Spleen (tissue), 11 donors: ENCODE measurements around the gene BIVM. TPM values are rescaled to one million over a fixed set of nuclear protein-coding genes. Genes with fewer than 3 reads are reported as not detected.

ENCODE experiments used
- DNase-seq: peaks from one replicate; pipeline ENCODE4 v3.0.0-alpha.2; 2020
- H3K27ac ChIP-seq, 8 donors: fragments of 200-600 bp; sonication (generic) in 7 of 8; 1 replicate in 4 of 8; 2 replicates in 4 of 8; pipeline versions ENCODE4 v1.5.0 to v1.8.0; 2016 to 2021; ENCODE audit warnings: inconsistent platforms in 4 of 8, mild to moderate bottlenecking in 4 of 8, moderate library complexity in 1 of 8
- H3K27me3 ChIP-seq, 7 donors: fragments of 200-600 bp; sonication (generic) in 6 of 7; replicated peaks in 1 of 7; 1 replicate in 4 of 7; 2 replicates in 3 of 7; pipeline versions ENCODE4 v1.5.0 to v1.8.0; 2016 to 2021; ENCODE audit warnings: inconsistent platforms in 3 of 7, mild to moderate bottlenecking in 1 of 7
- H3K36me3 ChIP-seq, 6 donors: fragments of 200-600 bp; sonication (generic) in 5 of 6; 1 replicate in 4 of 6; 2 replicates in 2 of 6; pipeline versions ENCODE4 v1.5.0 to v1.8.0; 2016 to 2021; ENCODE audit warnings: inconsistent platforms in 2 of 6
- H3K4me1 ChIP-seq, 6 donors: fragments of 200-600 bp; sonication (generic) in 5 of 6; 1 replicate in 3 of 6; 2 replicates in 3 of 6; pipeline versions ENCODE4 v1.5.0 to v1.8.0; 2016 to 2021; ENCODE audit warnings: inconsistent platforms in 3 of 6
- H3K4me3 ChIP-seq, 8 donors: fragments of 200-600 bp; sonication (generic) in 7 of 8; 1 replicate in 4 of 8; 2 replicates in 4 of 8; pipeline versions ENCODE4 v1.5.0 to v1.8.0; 2016 to 2021; ENCODE audit warnings: inconsistent platforms in 4 of 8, mild to moderate bottlenecking in 4 of 8, moderate library complexity in 2 of 8
- H3K9me3 ChIP-seq, 8 donors: fragments of 200-600 bp; sonication (generic) in 7 of 8; 1 replicate in 4 of 8; 2 replicates in 4 of 8; pipeline versions ENCODE4 v1.5.0 to v1.8.0; 2016 to 2021; ENCODE audit warnings: inconsistent platforms in 4 of 8
- POLR2A ChIP-seq, 3 donors: fragments of 450-650 bp; IDR thresholded peaks; one replicate each; pipeline ENCODE4 v1.5.1; 2017; ENCODE audit warnings: antibody characterized with exemption in 3 of 3, mild to moderate bottlenecking in 1 of 3
- POLR2AphosphoS5 ChIP-seq, 3 donors: sonication (generic); formaldehyde crosslinking; IDR thresholded peaks; one replicate each; pipeline ENCODE4 v1.5.1; 2017; ENCODE audit warnings: antibody characterized with exemption in 3 of 3
- whole genome bisulfite sequencing, 5 donors: extraction: QIAGEN DNeasy Blood & Tissue Kit in 3 of 5; methylation state at CpG; one replicate each; pipeline versions ENCODE4 v1.1.5 to v1.1.7; 2013 to 2018; 5-methylcytosine and 5-hydroxymethylcytosine counted together
- intact Hi-C: fragments of 100-400 bp; cut with DNase I; formaldehyde crosslinking; loops from one replicate; pipeline ENCODE4 v1.15.0; 2023; ENCODE audit warnings: low total_unique reads
- polyA plus RNA-seq, 3 donors: library from polyadenylated mRNA; stranded (reverse); fragments of 200-250 nt; gene quantifications; one replicate each; pipeline ENCODE4 v1.2.1, GENCODE V29; 2013
- total RNA-seq, 7 donors: library from RNA; depleted of rRNA in 3 of 7; stranded (reverse); fragments of >200 nt in 3 of 7; fragmentation: NEBNext Ultra II Directional in 4 of 7; extraction: Animal tissue kit (Norgen Biotek cat#: 25700) in 4 of 7; gene quantifications; one replicate each; pipeline versions ENCODE4 v1.1.0 to v1.2.1, GENCODE V29; 2016 to 2021
- TF ChIP-seq, protein P1 (sequence below), 11 experiments: fragments of 200-600 bp in 7 of 11; fragments of 450-650 bp in 4 of 11; sonication (generic) in 4 of 11; IDR thresholded peaks in 8 of 11; conservative IDR thresholded peaks in 3 of 11; 1 replicate in 7 of 11; 2 replicates in 4 of 11; pipeline versions ENCODE4 v1.4.0 to v1.8.0; 2016 to 2021; ENCODE audit warnings: antibody characterized with exemption in 11 of 11, inconsistent platforms in 4 of 11, mild to moderate bottlenecking in 1 of 11
- donor health status: healthy with polysubstance abuse.
- donor health status: DM: no; HTN: no; CAD: no; lungs with moderate emphysema.
- donor health status: DM: no; HTN: no; CAD: no.
- donor health status: Bipolar disorder and iron deficiency.
- donor health status: healthy.
- donor health status: DM: no; HTN: no; CAD: no.
- donor health status: DM: yes; HTN: yes; CAD: no.

BIVM gene
- total and polyA plus RNA-seq, 10 donors, result 6.0 to 30.4 (median 15.6) TPM

DNA sequence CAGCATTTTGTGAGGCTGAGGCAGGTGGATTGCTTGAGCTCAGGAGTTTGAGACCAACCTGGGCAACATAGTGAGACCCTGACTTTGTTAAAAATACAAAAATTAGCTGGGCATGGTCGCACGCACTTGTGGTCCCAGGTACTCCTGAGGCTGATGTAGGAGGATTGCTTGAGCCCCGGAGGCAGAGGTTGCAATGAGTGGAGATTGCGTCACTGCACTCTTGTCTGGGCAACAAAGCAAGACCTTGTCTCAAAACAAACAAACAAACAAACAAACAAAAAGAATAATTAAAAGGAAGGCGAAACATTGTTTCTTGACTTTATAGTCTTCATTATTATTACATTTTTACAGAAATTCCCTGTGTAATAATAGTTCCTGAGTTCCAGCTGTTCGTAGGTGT is 15.9 kb downstream of the BIVM start:
- H3K4me3 ChIP-seq, result no peak overlapping the region
- WGBS, 5 donors, result 69 to 91% (median 80%) methylated on average over 6 of the region's 6 CpGs
- H3K4me1 ChIP-seq, result peaks cover 0 to 20% (median 4%) of the 10 kb centered on the region in 6 donors
- peaks cover 0 to 52% (median 12%) of the 10 kb centered on the region in 6 donors for H3K36me3 ChIP-seq
- H3K27me3 ChIP-seq, result no peaks in the 10 kb centered on the region
- intact Hi-C loops, result no loop called here
- H3K9me3 ChIP-seq, result peaks cover 0 to 18% (median 15%) of the 10 kb centered on the region in 8 donors
- no peak for DNase-seq
- peak overlapping the region in 2 of 8 donors; percentile 30 to 39 for H3K27ac ChIP-seq
- TF ChIP-seq POLR2AphosphoS5 (IDR thresholded peaks at IDR 0.05), result no peak
- TF ChIP-seq, protein P1, sequence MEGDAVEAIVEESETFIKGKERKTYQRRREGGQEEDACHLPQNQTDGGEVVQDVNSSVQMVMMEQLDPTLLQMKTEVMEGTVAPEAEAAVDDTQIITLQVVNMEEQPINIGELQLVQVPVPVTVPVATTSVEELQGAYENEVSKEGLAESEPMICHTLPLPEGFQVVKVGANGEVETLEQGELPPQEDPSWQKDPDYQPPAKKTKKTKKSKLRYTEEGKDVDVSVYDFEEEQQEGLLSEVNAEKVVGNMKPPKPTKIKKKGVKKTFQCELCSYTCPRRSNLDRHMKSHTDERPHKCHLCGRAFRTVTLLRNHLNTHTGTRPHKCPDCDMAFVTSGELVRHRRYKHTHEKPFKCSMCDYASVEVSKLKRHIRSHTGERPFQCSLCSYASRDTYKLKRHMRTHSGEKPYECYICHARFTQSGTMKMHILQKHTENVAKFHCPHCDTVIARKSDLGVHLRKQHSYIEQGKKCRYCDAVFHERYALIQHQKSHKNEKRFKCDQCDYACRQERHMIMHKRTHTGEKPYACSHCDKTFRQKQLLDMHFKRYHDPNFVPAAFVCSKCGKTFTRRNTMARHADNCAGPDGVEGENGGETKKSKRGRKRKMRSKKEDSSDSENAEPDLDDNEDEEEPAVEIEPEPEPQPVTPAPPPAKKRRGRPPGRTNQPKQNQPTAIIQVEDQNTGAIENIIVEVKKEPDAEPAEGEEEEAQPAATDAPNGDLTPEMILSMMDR (IDR thresholded peaks at IDR 0.05 in 8 of 11, conservative IDR thresholded peaks at IDR 0.05 in 3 of 11), result no peak
- TF ChIP-seq POLR2A (IDR thresholded peaks at IDR 0.05), result no peak

- TF ChIP-seq POLR2AphosphoS5 (IDR thresholded peaks at IDR 0.05) (no peak), POLR2A (IDR thresholded peaks at IDR 0.05) (no peak)
These were observed 16.9 kb downstream of the BIVM start for GRCh38 chr13:102815788-102816187.

DNA sequence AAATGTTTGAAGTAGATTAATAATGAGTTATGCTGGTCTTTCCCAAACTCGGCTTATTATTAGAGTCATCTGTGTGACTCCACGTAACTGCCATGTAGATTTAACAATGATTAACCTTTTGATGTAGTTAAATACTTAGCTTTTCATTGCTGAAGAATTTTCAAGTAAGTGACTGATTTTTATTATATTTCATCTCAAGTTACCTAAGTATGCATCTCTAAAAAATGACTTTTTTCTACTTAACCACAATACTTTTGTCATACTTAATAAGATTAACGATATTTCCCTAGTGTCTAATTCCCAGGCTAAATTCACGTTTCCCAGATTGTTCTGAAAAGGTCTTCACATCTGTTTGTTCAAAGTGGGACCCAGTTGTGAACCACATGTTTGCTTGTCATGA is 17.8 kb downstream of the BIVM start:
- intact Hi-C loops, result no loop called here
- Histone ChIP-seq H3K27ac (no peak overlapping the region), H3K36me3 (peaks cover 0 to 50% (median 9%) of the 10 kb centered on the region in 6 donors), H3K4me1 (peaks cover 0 to 20% (median 4%) of the 10 kb centered on the region in 6 donors), H3K27me3 (no peaks in the 10 kb centered on the region), H3K9me3 (peaks cover 0 to 6% (median 2%) of the 10 kb centered on the region in 8 donors), H3K4me3 (no peak overlapping the region)
- TF ChIP-seq POLR2A (IDR thresholded peaks at IDR 0.05) (no peak), POLR2AphosphoS5 (IDR thresholded peaks at IDR 0.05) (no peak)
- TF ChIP-seq, protein P1 (IDR thresholded peaks at IDR 0.05 in 8 of 11, conservative IDR thresholded peaks at IDR 0.05 in 3 of 11), result no peak
- WGBS, 5 donors, result 84 to 95% (median 91%) methylated on average over 4 of the region's 4 CpGs
- no peak for DNase-seq

More at GRCh38 chr13:102815788-102816187, 16.9 kb downstream of the BIVM start:
- Histone ChIP-seq H3K9me3 (peaks cover 0 to 15% (median 11%) of the 10 kb centered on the region in 8 donors), H3K27me3 (no peaks in the 10 kb centered on the region), H3K4me1 (peaks cover 0 to 20% (median 4%) of the 10 kb centered on the region in 6 donors), H3K4me3 (no peak overlapping the region), H3K27ac (no peak overlapping the region), H3K36me3 (peaks cover 0 to 51% (median 8%) of the 10 kb centered on the region in 6 donors)
- intact Hi-C loops, result no loop called here
- DNase-seq, result no peak
- WGBS, 5 donors, result 92 to 97% (median 95%) methylated on average over 5 of the region's 5 CpGs

- DNase-seq, result no peak
- WGBS, 5 donors, result 90 to 100% (median 96%) methylated on average over 1 of the region's 1 CpG
These were observed 18.3 kb downstream of the BIVM start for GRCh38 chr13:102817241-102817640.

More at GRCh38 chr13:102817241-102817640, 18.3 kb downstream of the BIVM start:
- Histone ChIP-seq H3K4me1 (peaks cover 0 to 20% (median 4%) of the 10 kb centered on the region in 6 donors), H3K27me3 (no peaks in the 10 kb centered on the region), H3K9me3 (peaks cover 0 to under 1% (median 0%) of the 10 kb centered on the region in 8 donors), H3K36me3 (peaks cover 0 to 53% (median 13%) of the 10 kb centered on the region in 6 donors), H3K27ac (no peak overlapping the region), H3K4me3 (no peak overlapping the region)
- intact Hi-C loops, result no loop called here
- TF ChIP-seq POLR2AphosphoS5 (IDR thresholded peaks at IDR 0.05), result no peak
- TF ChIP-seq POLR2A (IDR thresholded peaks at IDR 0.05), result no peak
- TF ChIP-seq, protein P1 (IDR thresholded peaks at IDR 0.05 in 8 of 11, conservative IDR thresholded peaks at IDR 0.05 in 3 of 11), result no peak
